T-helper 9 cell (primary cell): Measurements from ENCODE around the gene OR8H2.
"Not testable (repeated sequence)": the region's sequence is repeated elsewhere in the genome, so short reads cannot be mapped to it uniquely, and the experiment has no call there.

Source experiments
- DNase-seq: peaks from one replicate; pipeline ENCODE4 v3.0.0-alpha.2; 2020
- total RNA-seq, 2 donors: gene quantifications; one replicate each; lab custom pipeline; 2026; lab: John Stamatoyannopoulos, UW

OR8H2 gene
- 0 reads per million in 2 donors for total RNA-seq

- no peak for DNase-seq
Measured at GRCh38 chr11:56103210-56103737, at the start of gene OR8H2. Gene OR8H2 (plus strand): TSS chr11:56103687. CDS start chr11:56105043, 1,356 bp downstream.

DNA sequence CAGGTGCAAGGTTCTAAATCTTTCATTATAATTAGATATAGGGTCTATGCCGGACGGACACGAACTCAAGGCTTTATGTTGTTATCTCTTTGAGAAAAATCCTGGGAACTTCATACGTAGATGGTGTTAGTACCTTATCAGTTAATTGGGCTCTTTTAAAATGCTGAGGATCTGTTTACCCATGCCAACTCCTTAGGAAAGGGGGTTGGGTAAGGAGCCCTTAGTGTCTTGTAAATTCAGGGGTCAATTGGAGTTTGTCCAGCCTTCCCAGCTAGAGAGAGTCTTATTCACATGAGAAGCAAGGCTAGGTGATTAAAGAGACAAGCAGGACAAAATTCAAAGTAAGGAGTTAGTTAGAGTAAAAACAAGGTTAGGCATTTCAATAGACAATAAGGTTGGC, 47.1 kb upstream of the OR8H2 start:
- not testable (repeated sequence) for DNase-seq

DNA sequence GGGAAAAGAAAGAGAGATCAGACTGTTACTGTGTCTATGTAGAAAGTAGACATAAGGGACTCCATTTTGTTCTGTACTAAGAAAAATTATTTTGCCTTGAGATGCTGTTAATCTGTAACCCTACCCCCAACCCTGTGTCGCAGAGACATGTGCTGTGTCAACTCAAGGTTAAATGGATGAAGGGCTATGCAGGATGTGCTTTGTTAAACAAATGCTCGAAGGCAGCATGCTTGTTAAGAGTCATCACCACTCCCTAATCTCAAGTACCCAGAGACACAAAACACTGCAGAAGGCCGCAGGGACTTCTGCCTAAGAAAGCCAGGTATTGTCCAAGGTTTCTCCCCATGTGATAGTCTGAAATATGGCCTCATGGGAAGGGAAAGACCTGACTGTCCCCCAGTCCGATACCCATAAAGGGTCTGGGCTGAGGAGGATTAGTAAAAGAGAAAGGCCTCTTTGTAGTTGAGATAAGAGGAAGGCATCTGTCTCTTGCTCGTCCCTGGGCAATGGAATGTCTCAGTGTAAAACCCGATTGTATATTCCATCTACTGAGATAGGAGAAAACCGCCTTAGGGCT, 45.7 kb upstream of the OR8H2 start:
- not testable (repeated sequence) for DNase-seq

GRCh38 chr11:56058260-56058780, 45.2 kb upstream of the OR8H2 start:
- not testable (repeated sequence) for DNase-seq

GRCh38 chr11:56066980-56067379, 36.5 kb upstream of the OR8H2 start:
- DNase-seq, result no peak

- DNase-seq, result no peak
Measured at GRCh38 chr11:56089697-56090096, 13.8 kb upstream of the OR8H2 start.

DNA sequence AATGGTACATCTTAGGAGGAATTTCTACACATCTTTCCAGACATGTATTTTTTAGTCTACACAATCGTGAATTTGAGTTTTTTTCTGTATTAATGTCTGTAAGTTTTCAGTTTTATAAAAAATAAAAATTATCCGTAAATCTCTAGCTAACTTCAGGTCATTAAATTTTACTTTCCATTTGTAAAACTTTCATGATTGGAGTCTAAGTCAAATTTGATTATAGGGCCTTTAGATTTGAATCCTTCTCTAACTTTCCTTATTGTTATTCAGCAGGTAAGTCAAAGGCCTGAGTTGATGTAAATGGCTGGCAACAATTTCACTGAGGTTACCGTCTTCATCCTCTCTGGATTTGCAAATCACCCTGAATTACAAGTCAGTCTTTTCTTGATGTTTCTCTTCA, 10.5 kb upstream of the OR8H2 start, which contains the start of gene OR8I2:
OR8I2 (plus strand) TSS at position 301 of the 400 bp plus-strand sequence; CDS start at position 301, 0 bp downstream.
- DNase-seq, result no peak

DNA sequence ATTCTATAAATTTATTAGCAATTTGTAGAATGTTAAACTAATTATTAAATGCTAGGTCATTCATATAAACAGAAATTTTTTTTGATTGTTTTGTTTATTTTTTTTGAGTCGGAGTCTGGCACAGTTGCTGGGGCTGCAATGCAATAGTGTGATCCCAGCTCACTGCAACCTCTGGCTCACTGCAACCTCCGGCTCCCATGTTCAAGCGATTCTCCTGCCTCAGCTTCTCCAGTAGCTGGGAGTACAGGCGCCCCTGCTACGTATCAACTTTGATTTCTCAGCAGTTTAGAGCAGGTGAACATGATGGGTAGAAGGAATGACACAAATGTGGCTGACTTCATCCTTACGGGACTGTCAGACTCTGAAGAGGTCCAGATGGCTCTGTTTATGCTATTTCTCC, 18.6 kb downstream of the OR8H2 start, which contains the start of gene OR8H3:
OR8H3 (plus strand) TSS at position 301 of the 400 bp plus-strand sequence; CDS start at position 301, 0 bp downstream.
- DNase-seq, result no peak

- no peak for DNase-seq
Measured at GRCh38 chr11:56140151-56140661, 36.7 kb downstream of the OR8H2 start, which contains the start of gene OR8J3. Gene OR8J3 (minus strand): TSS chr11:56140201. CDS start chr11:56137718, 2,483 bp downstream.

GRCh38 chr11:56143681-56144080, 40.2 kb downstream of the OR8H2 start:
- not testable (repeated sequence) for DNase-seq

DNA sequence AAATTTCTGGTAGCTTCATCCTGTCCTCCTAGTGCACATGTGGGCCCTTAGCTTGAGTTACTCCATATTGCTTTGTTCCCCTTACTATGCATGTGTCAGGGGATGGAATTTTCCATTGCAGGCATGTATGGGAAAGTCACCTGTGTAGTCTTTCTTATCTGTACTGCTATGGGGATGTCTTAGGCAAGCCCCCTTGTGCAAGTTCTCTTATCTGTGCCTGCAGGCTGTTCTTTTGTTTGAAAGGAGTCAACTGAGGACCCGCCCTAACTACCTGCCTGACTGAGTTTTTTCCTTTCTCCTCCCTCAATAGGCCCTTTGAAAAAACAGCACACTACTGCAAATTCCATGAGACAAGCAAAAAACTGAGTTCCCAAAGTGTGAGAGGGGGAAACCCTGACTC, 47.9 kb downstream of the OR8H2 start:
- DNase-seq, result no peak

DNA sequence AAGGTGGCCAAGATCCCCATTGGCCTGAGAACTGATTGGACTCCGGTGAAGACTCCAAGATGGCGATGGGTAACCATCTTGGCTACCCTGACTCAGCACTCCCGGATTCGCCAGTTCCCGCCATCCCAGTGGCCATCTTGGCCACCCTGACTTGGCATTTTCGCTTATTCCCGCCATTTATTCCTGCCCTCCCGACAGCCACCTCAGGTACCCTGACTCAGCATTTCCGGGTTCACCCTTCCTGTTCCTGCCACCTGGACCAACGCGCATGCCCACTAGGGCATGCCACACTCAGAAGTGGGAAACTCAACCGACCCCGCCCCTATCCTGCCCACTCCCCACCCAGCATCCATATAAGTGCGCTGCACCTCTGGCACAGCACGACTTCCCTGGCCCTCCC, 48.8 kb downstream of the OR8H2 start:
- no peak for DNase-seq
